Colon (tissue), 2 donors: ENCODE data around the gene ATXN2.
"Not testable (repeated sequence)": the region's sequence is repeated elsewhere in the genome, so short reads cannot be mapped to it uniquely, and the experiment has no call there.

ENCODE experiments used
- FAIRE-seq: peaks from 2 replicates; lab custom pipeline; 2012; peaks lifted over from hg19 to GRCh38; lab: Jason Lieb, UNC
- donor health status: control.
- donor health status: control.

Gene ATXN2

DNA sequence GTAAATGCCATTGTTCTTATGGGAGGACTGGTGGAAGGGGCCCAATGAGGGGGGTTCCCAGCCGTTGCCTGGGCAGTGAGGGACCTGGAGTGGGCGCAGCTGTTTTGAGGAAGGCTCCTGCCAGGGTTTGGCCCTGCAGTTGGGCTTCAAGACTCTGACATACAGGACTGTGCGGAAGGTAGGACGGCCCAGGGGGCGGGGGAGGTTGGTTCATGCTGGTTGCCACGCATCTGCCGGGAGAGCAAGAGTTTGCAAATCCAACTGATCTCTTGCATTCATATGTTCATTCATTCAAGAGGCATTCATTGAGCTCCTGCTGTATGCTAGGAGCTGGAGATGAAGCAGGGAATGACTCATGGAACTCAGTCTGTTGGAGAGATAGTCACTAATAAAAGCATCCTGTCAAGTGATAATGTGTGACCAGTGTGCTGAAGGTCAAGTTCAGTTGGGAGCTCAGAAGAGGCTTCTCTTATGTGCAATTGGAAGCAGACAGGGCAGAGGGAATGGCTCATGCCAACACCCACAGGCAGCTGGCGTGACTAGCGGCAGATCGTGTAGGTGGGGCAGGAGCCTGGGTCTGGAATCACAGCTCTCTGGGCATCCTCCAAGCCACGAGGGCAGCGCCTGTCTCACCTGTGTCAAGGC, 185.6 kb downstream of the ATXN2 start:
- no peak for FAIRE-seq

DNA sequence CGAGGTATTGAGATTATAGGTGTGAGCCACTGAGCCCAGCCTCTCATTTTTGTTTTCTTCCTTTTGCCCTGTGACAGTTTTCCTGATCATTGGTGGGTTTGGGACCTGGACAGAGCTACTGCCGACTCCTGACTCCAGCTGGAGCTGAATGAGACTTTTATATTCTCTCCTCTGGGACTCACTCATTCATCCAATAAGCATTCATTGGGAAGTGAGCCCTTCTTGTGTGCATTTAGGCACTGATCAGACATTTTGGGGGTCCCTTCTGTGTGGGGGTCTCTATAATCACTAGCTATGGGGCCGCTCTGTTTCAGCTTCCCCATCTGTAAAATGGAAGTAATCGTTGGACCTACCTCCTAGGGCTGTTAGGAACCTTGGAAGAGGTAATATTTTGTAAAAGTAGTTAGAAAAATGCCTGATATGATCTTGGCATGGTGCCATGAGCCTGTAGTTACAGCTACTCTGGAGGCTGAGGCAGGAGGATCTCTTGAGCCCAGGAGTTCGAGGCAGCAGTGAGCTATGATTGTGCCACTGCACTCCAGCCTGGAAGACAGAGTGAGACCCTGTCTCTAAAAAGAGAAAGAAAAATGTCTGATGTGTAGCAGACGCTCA, 186.2 kb downstream of the ATXN2 start:
- no peak for FAIRE-seq

GRCh38 chr12:111412007-111412829, 186.9 kb downstream of the ATXN2 start:
- FAIRE-seq: no peak

DNA sequence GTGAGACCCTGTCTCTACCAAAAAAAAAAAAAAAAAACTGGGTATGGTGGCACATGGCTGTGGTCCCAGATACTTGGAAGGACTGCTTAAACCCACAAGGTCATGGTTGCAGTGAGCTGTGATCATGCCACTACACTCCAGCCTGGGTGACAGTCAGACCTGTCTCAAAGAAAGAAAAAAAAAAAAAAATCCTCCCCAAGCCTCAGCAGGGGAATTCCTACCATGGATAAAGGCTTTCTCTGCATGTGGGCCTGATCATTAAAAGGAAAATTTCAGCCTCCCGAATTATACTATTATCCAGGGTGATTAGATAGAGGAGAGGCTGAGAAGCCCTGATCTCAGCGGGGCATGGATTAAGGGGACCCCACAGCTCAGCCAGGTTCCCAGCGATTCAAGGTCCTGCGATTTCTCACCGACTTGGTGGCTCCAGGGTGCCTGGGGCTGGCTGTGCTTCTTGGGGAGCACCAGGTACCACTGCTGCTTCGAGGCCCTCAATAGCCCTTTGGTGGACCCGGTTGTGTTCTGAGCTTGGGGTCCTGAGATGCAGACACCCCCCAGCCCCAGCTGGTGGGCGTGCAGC, 187.8 kb downstream of the ATXN2 start:
- no peak for FAIRE-seq

DNA sequence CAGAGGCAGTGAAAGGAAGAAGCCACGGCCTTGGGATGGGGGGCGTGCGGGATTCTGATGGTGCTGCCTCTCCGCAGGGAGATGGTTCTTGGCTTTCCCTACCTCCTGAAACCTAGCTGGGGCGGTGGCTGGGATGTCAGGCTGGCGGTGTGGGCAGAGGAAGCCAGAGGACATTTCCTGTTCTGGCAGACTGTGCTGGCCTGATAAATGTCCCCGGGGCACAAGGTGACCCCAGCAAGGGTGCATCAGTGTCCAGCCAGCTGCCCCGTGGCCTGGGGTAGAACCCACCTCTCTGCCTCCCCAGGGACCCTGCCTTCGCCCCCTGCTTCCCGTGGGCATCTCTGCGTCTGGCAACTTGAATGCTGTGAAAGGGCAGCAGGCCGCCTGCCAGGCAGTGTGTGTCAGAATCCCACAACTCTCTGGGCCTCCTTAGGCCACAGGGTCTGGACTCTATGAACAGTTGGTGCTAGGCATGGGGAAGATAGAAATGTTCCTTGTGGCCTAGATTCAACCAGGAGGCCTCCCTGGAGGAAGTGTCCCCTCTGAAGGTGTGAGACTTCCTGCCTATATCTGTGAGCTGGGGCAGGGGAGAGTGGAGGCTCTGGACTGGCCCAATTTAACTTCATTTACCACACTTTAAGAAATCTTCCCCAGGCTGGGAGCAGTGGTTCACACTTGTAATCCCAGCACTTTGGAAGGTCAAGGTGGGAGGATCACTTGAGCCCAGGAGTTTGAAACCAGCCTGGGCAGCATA, 188.5 kb downstream of the ATXN2 start:
- FAIRE-seq: no peak

GRCh38 chr12:111409780-111410430, 189.2 kb downstream of the ATXN2 start:
- FAIRE-seq: no peak

- no peak for FAIRE-seq
These were observed 189.7 kb downstream of the ATXN2 start for GRCh38 chr12:111409403-111409779.

GRCh38 chr12:111408686-111409402, 190.3 kb downstream of the ATXN2 start:
- FAIRE-seq: no peak

GRCh38 chr12:111408116-111408440, 191.0 kb downstream of the ATXN2 start:
- no peak for FAIRE-seq

GRCh38 chr12:111407377-111408115, 191.6 kb downstream of the ATXN2 start:
- no peak for FAIRE-seq

DNA sequence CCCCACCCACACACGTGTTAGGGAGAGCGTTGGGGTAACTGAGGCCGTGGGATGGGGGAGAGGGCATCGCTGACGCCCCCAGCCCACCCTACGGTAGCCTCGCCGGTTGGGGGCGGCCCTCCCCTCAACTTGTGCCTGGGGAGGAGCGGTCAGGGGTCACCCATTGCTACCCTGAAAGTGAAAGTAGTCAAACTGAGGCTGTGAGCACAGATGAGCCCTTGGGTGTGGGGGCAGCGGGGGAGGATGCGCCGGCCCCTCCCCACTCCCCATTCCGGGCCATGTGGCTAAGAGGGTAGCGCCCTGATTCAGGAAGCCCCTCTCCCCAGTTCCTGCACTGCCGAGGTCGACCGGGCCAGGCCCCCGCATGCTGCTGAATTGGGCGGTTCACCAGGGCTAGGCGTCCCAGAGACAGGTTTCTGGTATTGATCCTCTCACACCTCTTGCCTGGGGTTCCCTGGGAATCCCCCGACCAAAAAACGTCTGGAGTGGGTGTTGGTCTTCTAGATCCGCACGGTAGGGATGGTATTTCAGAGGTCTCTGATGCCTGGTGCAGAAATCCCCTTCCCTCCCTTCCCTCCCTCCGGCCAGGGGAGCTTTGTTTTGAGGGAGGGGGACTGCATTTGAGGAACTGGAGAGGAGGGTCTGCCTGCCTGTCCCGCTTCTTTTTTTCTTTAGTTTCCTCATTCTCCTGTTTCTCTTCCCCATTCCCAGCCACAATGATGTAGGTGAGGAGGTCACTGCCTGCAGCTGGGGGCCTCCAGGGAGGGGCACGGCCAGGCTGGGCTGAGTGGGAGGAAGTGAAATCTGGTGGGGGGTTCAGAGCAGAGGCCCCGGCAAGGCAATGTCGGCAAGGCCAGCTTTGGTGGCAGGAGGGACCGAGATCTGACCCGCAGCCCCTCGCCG, 192.4 kb downstream of the ATXN2 start:
- no peak for FAIRE-seq

DNA sequence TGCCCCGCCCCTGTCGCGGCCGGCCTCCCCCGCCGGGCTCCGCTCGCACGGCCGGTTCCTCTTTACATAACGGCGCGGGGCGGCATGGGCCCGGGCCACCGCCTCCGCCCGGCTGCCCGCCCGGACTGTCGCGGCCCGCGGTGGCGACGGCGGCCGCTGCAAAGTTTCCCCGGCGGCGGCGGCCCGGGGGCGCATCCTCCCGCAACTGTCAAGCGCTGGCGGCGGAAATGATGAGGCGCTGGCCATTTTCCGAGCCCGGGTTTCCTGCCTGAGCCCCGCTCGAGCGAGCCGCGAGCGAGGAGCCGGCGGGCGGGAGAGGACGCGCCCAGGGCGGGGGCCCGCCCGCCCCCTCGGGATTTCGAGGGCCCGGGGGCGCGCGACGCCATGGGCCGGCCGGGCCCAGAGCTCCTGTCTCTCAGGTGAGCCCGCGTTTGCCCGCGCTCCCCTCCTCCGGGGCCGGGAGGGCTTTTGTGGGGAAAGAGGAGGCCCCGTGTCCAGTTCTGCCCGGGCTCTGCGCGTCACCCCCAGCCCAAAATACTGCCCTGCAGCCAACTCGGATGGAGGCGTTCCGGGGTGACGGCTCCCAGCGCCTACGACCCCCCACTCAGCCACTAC, 193.1 kb downstream of the ATXN2 start, which contains the start of gene SH2B3:
Gene SH2B3, plus strand, starts transcription at position 65 of the 615 bp plus-strand sequence. CDS start 12,223 bp downstream, outside the sequence.
- no peak for FAIRE-seq

DNA sequence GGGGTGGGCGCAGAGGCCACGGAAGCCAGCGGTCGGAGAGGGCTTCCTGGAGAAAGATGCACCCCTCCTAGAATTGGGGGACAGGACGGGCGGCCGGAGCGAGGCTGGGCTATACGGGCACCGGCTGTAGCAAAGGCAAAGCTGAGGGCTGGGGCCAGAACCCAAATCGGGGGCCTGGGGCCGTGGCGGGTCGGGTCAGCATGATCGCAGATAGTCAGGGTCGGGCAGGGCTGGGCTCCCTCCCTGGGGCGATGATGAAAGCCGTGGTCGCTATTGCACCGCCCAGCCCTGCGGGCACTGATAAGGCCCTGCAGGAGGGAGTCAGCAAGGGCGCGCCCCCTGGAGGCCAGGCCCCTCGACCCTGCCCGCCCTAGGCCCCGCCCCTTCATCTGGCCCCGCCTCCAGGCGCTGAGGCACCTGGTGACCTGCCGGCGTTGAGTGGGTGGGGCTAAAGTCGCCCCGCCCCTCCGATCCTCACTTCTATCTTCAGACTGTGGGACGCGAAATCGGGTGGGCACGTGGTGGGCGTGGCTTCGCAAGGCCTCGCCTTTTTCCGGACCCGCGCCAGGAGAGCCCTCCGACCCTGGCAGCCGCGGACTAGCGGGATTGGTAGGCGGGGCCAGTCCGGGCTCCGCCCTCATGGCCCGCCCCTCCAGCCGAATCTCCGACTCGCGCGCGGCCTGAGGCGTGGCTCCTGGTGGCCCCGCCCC, 193.8 kb downstream of the ATXN2 start:
- no peak for FAIRE-seq

DNA sequence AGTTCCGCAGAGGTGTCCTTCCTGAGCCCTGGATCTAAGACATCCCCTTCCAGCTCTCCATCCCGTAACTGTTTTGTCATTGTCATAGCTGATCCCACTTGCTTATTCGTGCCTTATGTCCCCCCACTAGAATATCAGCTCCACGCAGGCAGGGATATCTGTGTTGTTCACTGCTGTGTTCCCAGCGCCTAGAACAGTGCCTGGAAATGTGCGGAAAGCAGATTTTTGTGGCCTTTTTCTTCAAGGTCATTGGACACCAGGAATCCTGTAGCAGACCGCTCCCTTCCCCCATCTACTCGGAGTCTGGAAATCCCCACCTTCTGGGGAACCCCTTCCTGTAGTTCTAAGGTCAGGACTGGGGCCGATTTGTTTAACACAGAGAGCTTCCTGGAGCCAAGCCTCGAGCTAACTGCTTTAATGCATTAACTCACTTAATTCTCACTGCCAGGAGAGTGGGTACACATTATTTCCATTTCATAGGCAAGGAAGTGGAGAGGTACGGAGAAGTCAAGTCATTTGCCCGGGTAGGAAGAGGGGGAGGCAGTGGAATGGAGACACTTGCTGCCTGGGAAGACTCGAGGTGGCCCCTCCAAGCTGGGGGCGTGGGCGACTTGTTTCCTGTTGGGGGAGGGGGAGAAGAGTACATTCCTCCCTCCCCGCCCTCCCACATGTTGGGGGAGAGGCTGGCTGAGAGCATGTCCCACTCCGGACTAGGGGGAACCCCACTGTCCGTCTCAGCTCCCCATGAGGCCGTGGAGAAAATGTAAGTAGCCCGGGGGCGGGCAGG, 194.6 kb downstream of the ATXN2 start:
- FAIRE-seq: no peak

DNA sequence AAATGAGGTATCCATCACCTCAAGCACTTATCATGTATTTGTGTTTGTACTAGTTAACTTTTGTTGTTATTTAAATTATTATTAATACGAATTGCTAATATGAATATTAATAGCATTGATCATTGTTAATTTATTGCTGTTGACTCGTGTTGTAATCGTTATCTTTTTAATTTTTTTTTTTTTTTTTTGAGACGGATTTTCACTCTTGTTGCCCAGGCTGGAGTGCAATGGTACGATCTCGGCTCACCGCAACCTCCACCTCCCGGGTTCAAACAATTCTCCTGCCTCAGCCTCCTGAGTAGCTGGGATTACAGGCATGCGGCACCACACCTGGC, 196.7 kb downstream of the ATXN2 start:
- FAIRE-seq: not testable (repeated sequence)
